WTC11 (cell line): ENCODE data around the gene MAP7. TPM values are rescaled to one million over a fixed set of nuclear protein-coding genes. Genes with fewer than 3 reads are reported as not detected.

Experiments
- ATAC-seq: fragments of 200-7000 bp; cut with Tn5 transposase; 2 replicates; pipeline ENCODE4 v1.10.0; 2021; ENCODE audit warnings: mild to moderate bottlenecking, moderate library complexity
- CTCF ChIA-PET: fragments of 300-600 bp; sonication (Branson Sonifier 250); formaldehyde crosslinking; loops from one replicate; lab custom pipeline; 2021; ENCODE audit warnings: antibody characterized with exemption; lab: Charles Lee
- POLR2A ChIA-PET: fragments of 350-600 bp; sonication (Branson Sonifier 250); formaldehyde crosslinking; loops from one replicate; lab custom pipeline; 2021; ENCODE audit warnings: antibody characterized with exemption; lab: Charles Lee
- DNase-seq: peaks from one replicate; pipeline ENCODE4 v3.0.0; 2021; ENCODE audit warnings: low spot score
- H3K27ac Mint-ChIP-seq: 2 replicates; pipeline ENCODE4 v1.8.0; 2021; ENCODE audit warnings: mixed read lengths
- H3K27me3 Mint-ChIP-seq: 2 replicates; pipeline ENCODE4 v1.8.0; 2021; ENCODE audit warnings: low read depth, mild to moderate bottlenecking, moderate library complexity, mixed read lengths
- H3K36me3 Mint-ChIP-seq: 2 replicates; pipeline ENCODE4 v1.8.0; 2021; ENCODE audit warnings: mixed read lengths
- H3K4me1 Mint-ChIP-seq: 2 replicates; pipeline ENCODE4 v1.8.0; 2022; ENCODE audit warnings: mixed read lengths
- H3K4me3 Mint-ChIP-seq: 2 replicates; pipeline ENCODE4 v1.8.0; 2021; ENCODE audit warnings: mild to moderate bottlenecking, moderate library complexity, mixed read lengths
- H3K9me3 Mint-ChIP-seq: 2 replicates; pipeline ENCODE4 v1.8.0; 2021; ENCODE audit warnings: mixed read lengths
- EMX1 ChIP-seq: fragments of 250-450 bp; sonication (Bioruptor Pico); IDR thresholded peaks from 2 replicates; pipeline ENCODE4 v1.8.0; 2021; ENCODE audit warnings: mild to moderate bottlenecking
- FOXP1 ChIP-seq: sonication (generic); formaldehyde crosslinking; IDR thresholded peaks from 2 replicates; pipeline ENCODE4 v1.8.0; 2022; ENCODE audit warnings: missing genetic modification reagents, mild to moderate bottlenecking, moderate library complexity, borderline replicate concordance
- GABPB1 ChIP-seq: sonication (generic); formaldehyde crosslinking; IDR thresholded peaks from 2 replicates; pipeline ENCODE4 v1.8.1; 2023; ENCODE audit warnings: mild to moderate bottlenecking, missing genetic modification reagents
- HMGA2 ChIP-seq: fragments of 250-450 bp; sonication (Bioruptor Pico); IDR thresholded peaks from 2 replicates; pipeline ENCODE4 v1.4.0; 2021; ENCODE audit warnings: mild to moderate bottlenecking, moderate library complexity
- KAT7 ChIP-seq: sonication (generic); formaldehyde crosslinking; IDR thresholded peaks from 2 replicates; pipeline ENCODE4 v1.8.1; 2023; ENCODE audit warnings: missing genetic modification reagents, mild to moderate bottlenecking, borderline replicate concordance
- NFYB ChIP-seq: sonication (generic); formaldehyde crosslinking; conservative IDR thresholded peaks from 2 replicates; pipeline ENCODE4 v1.8.0; 2022; ENCODE audit warnings: low read depth, missing genetic modification reagents
- NR1H2 ChIP-seq: sonication (generic); formaldehyde crosslinking; IDR thresholded peaks from 2 replicates; pipeline ENCODE4 v1.9.0; 2021; ENCODE audit warnings: mild to moderate bottlenecking, moderate library complexity, missing genetic modification reagents
- SP1 ChIP-seq: sonication (generic); formaldehyde crosslinking; conservative IDR thresholded peaks from 2 replicates; pipeline ENCODE4 v1.8.1; 2022; ENCODE audit warnings: missing genetic modification reagents
- ZNF138 ChIP-seq: sonication (generic); formaldehyde crosslinking; conservative IDR thresholded peaks from 2 replicates; pipeline ENCODE4 v1.8.1; 2022; ENCODE audit warnings: mild to moderate bottlenecking, moderate library complexity, missing genetic modification reagents
- ZNF396 ChIP-seq: fragments of 250-450 bp; sonication (Bioruptor Pico); IDR thresholded peaks from 2 replicates; pipeline ENCODE4 v1.8.0; 2021; ENCODE audit warnings: mild to moderate bottlenecking, moderate library complexity, borderline replicate concordance
- ZNF423 ChIP-seq: fragments of 250-450 bp; sonication (Bioruptor Pico); IDR thresholded peaks from 2 replicates; pipeline ENCODE4 v2.1.2; 2022; ENCODE audit warnings: mild to moderate bottlenecking, moderate library complexity
- ZNF671 ChIP-seq: fragments of 250-450 bp; sonication (Bioruptor Pico); IDR thresholded peaks from 2 replicates; pipeline ENCODE4 v1.8.0; 2021; ENCODE audit warnings: mild to moderate bottlenecking
- total RNA-seq: library from RNA; stranded (reverse); gene quantifications from 3 replicates; pipeline ENCODE4 v1.2.3, GENCODE V29; 2021
- TF ChIP-seq, protein P1 (sequence below): sonication (generic); formaldehyde crosslinking; IDR thresholded peaks from 2 replicates; pipeline ENCODE4 v1.8.1; 2022; ENCODE audit warnings: low read depth, mild to moderate bottlenecking, moderate library complexity, missing genetic modification reagents, borderline replicate concordance
- TF ChIP-seq, protein P2 (sequence below): fragments of 250-450 bp; sonication (Bioruptor Pico); conservative IDR thresholded peaks from 2 replicates; pipeline ENCODE4 v1.9.0; 2021; ENCODE audit warnings: mild to moderate bottlenecking
- TF ChIP-seq, protein P3 (sequence below): sonication (generic); formaldehyde crosslinking; IDR thresholded peaks from 2 replicates; pipeline ENCODE4 v1.8.0; 2023; ENCODE audit warnings: mild to moderate bottlenecking, missing genetic modification reagents
- TF ChIP-seq, protein P4 (sequence below): fragments of 250-450 bp; sonication (Bioruptor Pico); IDR thresholded peaks from 2 replicates; pipeline ENCODE4 v1.9.0; 2021; ENCODE audit warnings: mild to moderate bottlenecking
- TF ChIP-seq, protein P5 (sequence below): fragments of 250-450 bp; sonication (Bioruptor Pico); IDR thresholded peaks from 2 replicates; pipeline ENCODE4 v1.8.0; 2021; ENCODE audit warnings: mild to moderate bottlenecking
- TF ChIP-seq, protein P6 (sequence below): sonication (generic); formaldehyde crosslinking; IDR thresholded peaks from 2 replicates; pipeline ENCODE4 v1.8.1; 2022; ENCODE audit warnings: mild to moderate bottlenecking, missing genetic modification reagents, moderate library complexity, borderline replicate concordance
- TF ChIP-seq, protein P7 (sequence below): fragments of 250-450 bp; sonication (Bioruptor Pico); IDR thresholded peaks from 2 replicates; pipeline ENCODE4 v2.1.2; 2022; ENCODE audit warnings: mild to moderate bottlenecking, moderate library complexity
- TF ChIP-seq, protein P8 (sequence below): sonication (generic); formaldehyde crosslinking; conservative IDR thresholded peaks from 2 replicates; pipeline ENCODE4 v1.8.1; 2023; ENCODE audit warnings: mild to moderate bottlenecking, low read depth, missing genetic modification reagents, moderate library complexity

MAP7 gene
- total RNA-seq, 1 experiment from 2014 or later: 56.6 TPM

DNA sequence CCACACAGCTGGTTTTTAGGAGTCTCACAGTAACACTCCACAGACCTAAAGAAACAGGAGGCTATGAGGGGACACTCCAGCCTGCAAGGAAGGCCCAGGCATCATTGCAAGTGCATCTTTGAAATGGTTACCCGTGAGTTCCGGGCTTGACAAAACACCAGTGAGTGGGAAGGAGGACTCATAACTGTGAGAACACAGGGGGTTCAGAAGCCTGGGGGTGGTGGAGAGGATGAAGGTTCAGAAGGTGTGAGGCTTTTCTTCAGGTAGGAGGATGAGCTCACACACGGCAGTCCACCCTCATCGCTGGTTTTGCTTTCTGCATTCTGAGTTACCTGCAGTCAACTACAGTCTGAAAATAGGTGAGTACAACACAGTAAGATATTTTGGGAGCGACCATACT, 39.9 kb downstream of the MAP7 start:
- ATAC-seq: no peak

DNA sequence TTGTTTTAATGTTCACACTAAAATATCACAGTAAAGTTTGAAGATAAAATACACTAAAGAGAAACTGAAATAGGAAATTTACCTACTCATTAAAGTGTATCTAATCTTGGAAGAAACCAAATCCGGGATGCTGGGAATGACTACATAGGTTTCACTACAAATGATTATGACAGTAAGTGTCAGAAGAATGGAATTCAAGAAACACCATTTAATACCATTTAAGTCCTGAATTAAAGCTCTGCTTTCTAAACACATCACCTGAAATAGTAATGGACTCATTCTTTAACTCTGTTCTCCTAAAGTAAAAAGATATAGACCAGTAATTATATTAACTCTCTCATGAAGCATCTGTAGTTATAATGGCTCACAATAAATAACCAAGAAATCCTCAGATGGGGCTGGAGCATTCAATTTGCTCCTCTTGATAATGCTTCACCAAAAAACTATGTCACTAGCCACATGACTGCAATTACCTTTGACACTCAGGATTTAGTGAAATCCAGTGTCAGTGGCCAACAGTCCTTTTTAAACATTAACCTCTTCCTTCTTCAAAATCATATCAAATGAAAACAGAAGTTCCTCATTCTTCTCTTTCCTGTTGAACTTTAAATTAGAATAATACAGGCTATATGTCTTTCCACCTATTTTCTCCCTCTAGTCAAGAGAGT, 41.4 kb downstream of the MAP7 start:
- CTCF ChIA-PET: no interaction called here
- POLR2A ChIA-PET: no interaction called here
- TF ChIP-seq, protein P1, sequence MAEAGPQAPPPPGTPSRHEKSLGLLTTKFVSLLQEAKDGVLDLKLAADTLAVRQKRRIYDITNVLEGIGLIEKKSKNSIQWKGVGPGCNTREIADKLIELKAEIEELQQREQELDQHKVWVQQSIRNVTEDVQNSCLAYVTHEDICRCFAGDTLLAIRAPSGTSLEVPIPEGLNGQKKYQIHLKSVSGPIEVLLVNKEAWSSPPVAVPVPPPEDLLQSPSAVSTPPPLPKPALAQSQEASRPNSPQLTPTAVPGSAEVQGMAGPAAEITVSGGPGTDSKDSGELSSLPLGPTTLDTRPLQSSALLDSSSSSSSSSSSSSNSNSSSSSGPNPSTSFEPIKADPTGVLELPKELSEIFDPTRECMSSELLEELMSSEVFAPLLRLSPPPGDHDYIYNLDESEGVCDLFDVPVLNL (CRISPR knock-in tag): no peak
- TF ChIP-seq, protein P2, sequence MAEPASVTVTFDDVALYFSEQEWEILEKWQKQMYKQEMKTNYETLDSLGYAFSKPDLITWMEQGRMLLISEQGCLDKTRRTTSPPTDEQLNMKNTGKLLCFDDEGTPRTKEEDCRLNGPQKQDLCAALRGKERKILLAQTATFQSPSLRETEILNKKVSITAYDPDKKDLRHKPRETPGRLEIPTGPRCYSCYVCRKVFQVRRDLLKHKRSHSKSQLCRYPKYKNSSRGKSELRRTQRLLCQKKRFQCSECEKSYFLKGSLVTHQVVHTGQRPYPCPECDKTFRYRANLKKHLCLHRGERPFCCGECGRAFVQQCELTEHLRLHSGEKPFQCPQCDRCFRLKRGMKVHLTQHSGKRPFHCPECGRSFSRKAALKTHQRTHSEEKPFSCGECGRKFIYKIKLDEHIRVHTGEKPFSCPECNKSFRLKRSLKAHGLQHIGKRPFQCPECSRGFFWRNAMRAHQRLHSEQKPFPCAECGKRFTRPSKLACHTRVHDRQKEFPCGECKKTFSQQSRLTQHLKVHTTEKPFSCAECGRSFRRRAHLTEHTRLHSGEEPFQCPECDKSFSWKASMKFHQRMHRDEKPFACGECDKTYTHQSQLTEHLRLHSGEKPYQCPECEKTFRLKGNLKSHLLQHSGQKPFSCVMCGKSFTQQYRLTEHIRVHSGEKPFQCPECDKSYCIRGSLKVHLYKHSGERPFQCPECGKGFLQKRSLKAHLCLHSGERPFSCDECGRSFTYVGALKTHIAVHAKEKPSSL: no peak
- TF ChIP-seq, protein P3, sequence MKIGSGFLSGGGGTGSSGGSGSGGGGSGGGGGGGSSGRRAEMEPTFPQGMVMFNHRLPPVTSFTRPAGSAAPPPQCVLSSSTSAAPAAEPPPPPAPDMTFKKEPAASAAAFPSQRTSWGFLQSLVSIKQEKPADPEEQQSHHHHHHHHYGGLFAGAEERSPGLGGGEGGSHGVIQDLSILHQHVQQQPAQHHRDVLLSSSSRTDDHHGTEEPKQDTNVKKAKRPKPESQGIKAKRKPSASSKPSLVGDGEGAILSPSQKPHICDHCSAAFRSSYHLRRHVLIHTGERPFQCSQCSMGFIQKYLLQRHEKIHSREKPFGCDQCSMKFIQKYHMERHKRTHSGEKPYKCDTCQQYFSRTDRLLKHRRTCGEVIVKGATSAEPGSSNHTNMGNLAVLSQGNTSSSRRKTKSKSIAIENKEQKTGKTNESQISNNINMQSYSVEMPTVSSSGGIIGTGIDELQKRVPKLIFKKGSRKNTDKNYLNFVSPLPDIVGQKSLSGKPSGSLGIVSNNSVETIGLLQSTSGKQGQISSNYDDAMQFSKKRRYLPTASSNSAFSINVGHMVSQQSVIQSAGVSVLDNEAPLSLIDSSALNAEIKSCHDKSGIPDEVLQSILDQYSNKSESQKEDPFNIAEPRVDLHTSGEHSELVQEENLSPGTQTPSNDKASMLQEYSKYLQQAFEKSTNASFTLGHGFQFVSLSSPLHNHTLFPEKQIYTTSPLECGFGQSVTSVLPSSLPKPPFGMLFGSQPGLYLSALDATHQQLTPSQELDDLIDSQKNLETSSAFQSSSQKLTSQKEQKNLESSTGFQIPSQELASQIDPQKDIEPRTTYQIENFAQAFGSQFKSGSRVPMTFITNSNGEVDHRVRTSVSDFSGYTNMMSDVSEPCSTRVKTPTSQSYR (CRISPR knock-in tag): no peak
- no peak for TF ChIP-seq SP1 (CRISPR knock-in tag)
- TF ChIP-seq, protein P4, sequence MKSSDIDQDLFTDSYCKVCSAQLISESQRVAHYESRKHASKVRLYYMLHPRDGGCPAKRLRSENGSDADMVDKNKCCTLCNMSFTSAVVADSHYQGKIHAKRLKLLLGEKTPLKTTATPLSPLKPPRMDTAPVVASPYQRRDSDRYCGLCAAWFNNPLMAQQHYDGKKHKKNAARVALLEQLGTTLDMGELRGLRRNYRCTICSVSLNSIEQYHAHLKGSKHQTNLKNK (CRISPR knock-in tag): no peak
- no peak for TF ChIP-seq EMX1 (CRISPR knock-in tag)
- TF ChIP-seq, protein P5, sequence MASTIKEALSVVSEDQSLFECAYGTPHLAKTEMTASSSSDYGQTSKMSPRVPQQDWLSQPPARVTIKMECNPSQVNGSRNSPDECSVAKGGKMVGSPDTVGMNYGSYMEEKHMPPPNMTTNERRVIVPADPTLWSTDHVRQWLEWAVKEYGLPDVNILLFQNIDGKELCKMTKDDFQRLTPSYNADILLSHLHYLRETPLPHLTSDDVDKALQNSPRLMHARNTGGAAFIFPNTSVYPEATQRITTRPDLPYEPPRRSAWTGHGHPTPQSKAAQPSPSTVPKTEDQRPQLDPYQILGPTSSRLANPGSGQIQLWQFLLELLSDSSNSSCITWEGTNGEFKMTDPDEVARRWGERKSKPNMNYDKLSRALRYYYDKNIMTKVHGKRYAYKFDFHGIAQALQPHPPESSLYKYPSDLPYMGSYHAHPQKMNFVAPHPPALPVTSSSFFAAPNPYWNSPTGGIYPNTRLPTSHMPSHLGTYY (CRISPR knock-in tag): no peak
- TF ChIP-seq, protein P6, sequence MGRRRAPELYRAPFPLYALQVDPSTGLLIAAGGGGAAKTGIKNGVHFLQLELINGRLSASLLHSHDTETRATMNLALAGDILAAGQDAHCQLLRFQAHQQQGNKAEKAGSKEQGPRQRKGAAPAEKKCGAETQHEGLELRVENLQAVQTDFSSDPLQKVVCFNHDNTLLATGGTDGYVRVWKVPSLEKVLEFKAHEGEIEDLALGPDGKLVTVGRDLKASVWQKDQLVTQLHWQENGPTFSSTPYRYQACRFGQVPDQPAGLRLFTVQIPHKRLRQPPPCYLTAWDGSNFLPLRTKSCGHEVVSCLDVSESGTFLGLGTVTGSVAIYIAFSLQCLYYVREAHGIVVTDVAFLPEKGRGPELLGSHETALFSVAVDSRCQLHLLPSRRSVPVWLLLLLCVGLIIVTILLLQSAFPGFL: no peak
- no peak for TF ChIP-seq ZNF671 (CRISPR knock-in tag)
- no peak for TF ChIP-seq GABPB1
- no peak for TF ChIP-seq ZNF138 (CRISPR knock-in tag)
- no peak for TF ChIP-seq NR1H2 (CRISPR knock-in tag)
- no peak for TF ChIP-seq ZNF423 (CRISPR knock-in tag)

More for the DNA sequence above, 39.9 kb downstream of the MAP7 start:
- H3K4me3 Mint-ChIP-seq: no peak overlapping the region
- H3K9me3 Mint-ChIP-seq: peaks cover 4% of the 10 kb centered on the region
- DNase-seq: no peak
- H3K27ac Mint-ChIP-seq: no peak overlapping the region
- TF ChIP-seq ZNF138 (CRISPR knock-in tag) (no peak), HMGA2 (CRISPR knock-in tag) (no peak), ZNF396 (no peak), FOXP1 (CRISPR knock-in tag) (no peak), ZNF423 (CRISPR knock-in tag) (no peak), NFYB (CRISPR knock-in tag) (no peak), KAT7 (CRISPR knock-in tag) (no peak)
- TF ChIP-seq, protein P7, sequence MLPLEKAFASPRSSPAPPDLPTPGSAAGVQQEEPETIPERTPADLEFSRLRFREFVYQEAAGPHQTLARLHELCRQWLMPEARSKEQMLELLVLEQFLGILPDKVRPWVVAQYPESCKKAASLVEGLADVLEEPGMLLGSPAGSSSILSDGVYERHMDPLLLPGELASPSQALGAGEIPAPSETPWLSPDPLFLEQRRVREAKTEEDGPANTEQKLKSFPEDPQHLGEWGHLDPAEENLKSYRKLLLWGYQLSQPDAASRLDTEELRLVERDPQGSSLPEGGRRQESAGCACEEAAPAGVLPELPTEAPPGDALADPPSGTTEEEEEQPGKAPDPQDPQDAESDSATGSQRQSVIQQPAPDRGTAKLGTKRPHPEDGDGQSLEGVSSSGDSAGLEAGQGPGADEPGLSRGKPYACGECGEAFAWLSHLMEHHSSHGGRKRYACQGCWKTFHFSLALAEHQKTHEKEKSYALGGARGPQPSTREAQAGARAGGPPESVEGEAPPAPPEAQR (CRISPR knock-in tag): no peak
- TF ChIP-seq, protein P8, sequence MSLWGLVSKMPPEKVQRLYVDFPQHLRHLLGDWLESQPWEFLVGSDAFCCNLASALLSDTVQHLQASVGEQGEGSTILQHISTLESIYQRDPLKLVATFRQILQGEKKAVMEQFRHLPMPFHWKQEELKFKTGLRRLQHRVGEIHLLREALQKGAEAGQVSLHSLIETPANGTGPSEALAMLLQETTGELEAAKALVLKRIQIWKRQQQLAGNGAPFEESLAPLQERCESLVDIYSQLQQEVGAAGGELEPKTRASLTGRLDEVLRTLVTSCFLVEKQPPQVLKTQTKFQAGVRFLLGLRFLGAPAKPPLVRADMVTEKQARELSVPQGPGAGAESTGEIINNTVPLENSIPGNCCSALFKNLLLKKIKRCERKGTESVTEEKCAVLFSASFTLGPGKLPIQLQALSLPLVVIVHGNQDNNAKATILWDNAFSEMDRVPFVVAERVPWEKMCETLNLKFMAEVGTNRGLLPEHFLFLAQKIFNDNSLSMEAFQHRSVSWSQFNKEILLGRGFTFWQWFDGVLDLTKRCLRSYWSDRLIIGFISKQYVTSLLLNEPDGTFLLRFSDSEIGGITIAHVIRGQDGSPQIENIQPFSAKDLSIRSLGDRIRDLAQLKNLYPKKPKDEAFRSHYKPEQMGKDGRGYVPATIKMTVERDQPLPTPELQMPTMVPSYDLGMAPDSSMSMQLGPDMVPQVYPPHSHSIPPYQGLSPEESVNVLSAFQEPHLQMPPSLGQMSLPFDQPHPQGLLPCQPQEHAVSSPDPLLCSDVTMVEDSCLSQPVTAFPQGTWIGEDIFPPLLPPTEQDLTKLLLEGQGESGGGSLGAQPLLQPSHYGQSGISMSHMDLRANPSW: no peak
- TF ChIP-seq, all 79 proteins: peak for 0
- POLR2A ChIA-PET: no interaction called here
- CTCF ChIA-PET: no interaction called here
- no peaks in the 10 kb centered on the region for H3K27me3 Mint-ChIP-seq
- H3K4me1 Mint-ChIP-seq: peaks cover 35% of the 10 kb centered on the region
- peaks cover 26% of the 10 kb centered on the region for H3K36me3 Mint-ChIP-seq

More for the DNA sequence above, 41.4 kb downstream of the MAP7 start:
- Mint-ChIP-seq H3K9me3 (peaks cover under 1% of the 10 kb centered on the region), H3K4me3 (no peak overlapping the region), H3K36me3 (peaks cover 13% of the 10 kb centered on the region), H3K27me3 (no peaks in the 10 kb centered on the region), H3K4me1 (peaks cover 44% of the 10 kb centered on the region), H3K27ac (no peak overlapping the region)
- DNase-seq: no peak
- no peak for ATAC-seq
